Thyroid gland (tissue), 4 donors: ENCODE results near the gene SLX4. TPM values are rescaled to one million over a fixed set of nuclear protein-coding genes. Genes with fewer than 3 reads are reported as not detected.

Experiments
- total RNA-seq, 4 donors: library from RNA; depleted of rRNA; stranded (reverse); fragments of >200 nt; gene quantifications; one replicate each; pipeline ENCODE4 v1.2.3, GENCODE V29; 2016

The SLX4 gene
- total RNA-seq, 4 donors from 2014 or later: 2.7 to 4.9 (median 4.5) TPM

Other genes with a start within 250 kb of the SLX4 start
- gene ZSCAN32, start 210.6 kb downstream of the SLX4 start, total RNA-seq: 10 to 100 TPM; 12.0 to 20.2 (median 15.4) TPM
- 10 to 100 TPM; 12.1 to 16.7 (median 16.1) TPM for gene ZNF174, start 210.4 kb downstream of the SLX4 start, total RNA-seq
- gene ZNF597, start 168.1 kb downstream of the SLX4 start, total RNA-seq: 1 to 10 TPM; 2.7 to 6.8 (median 4.3) TPM
- 10 to 100 TPM; 22.7 to 42.2 (median 31.0) TPM for gene NAA60, start 167.9 kb downstream of the SLX4 start, total RNA-seq
- gene C16orf90, start 116.1 kb downstream of the SLX4 start, total RNA-seq: not detected
- 10 to 100 TPM; 24.6 to 31.6 (median 29.4) TPM for gene CLUAP1, start 110.6 kb downstream of the SLX4 start, total RNA-seq
- 1 to 10 TPM; 1.3 to 4.7 (median 1.4) TPM for gene NLRC3, start 34.2 kb downstream of the SLX4 start, total RNA-seq
- 10 to 100 TPM; 18.1 to 33.2 (median 25.0) TPM for gene DNASE1, start 43.1 kb upstream of the SLX4 start, total RNA-seq
- 10 to 100 TPM; 37.3 to 58.3 (median 53.9) TPM for gene TRAP1, start 105.9 kb upstream of the SLX4 start, total RNA-seq